A549 (cell line): ENCODE results near the gene FBLL1. TPM values are rescaled to one million over a fixed set of nuclear protein-coding genes. Genes with fewer than 3 reads are reported as not detected.

Source experiments
- ATAC-seq, 2 experiments: fragments of 200-7000 bp in 1 of 2; fragments of >200 bp in 1 of 2; cut with Nextera tagmentation in 1 of 2; cut with Tn5 transposase in 1 of 2; 3 replicates each; pipeline versions ENCODE4 v1.8.0 to v1.9.1; 2018 to 2020; ENCODE audit warnings: mild to moderate bottlenecking in 1 of 2, moderate library complexity in 1 of 2
- CTCF ChIA-PET: fragments of 300-600 bp; sonication (Branson Sonifier 250); formaldehyde crosslinking; extraction: SDS; loops from one replicate; lab custom pipeline; 2021; ENCODE audit warnings: antibody characterized with exemption, inconsistent platforms; lab: Yijun Ruan, JAX
- POLR2A ChIA-PET: fragments of 350-600 bp; formaldehyde crosslinking; extraction: SDS; loops from one replicate; lab custom pipeline; 2021; ENCODE audit warnings: antibody characterized with exemption, inconsistent platforms; lab: Yijun Ruan, JAX
- DNase-seq, 2 experiments: peaks; one replicate each; pipeline versions ENCODE4 v3.0.0 to v3.0.0-alpha.2; 2011 to 2016; ENCODE audit warnings: low read depth in 1 of 2, low spot score in 1 of 2
- FAIRE-seq: peaks from 2 replicates; lab custom pipeline; 2011; peaks lifted over from hg19 to GRCh38; lab: Jason Lieb, UNC
- H3K27ac ChIP-seq, 2 experiments: fragments of >200 bp; sonication (Bioruptor Twin); formaldehyde crosslinking; 3 replicates each; pipeline ENCODE4 v1.5.1; 2016 to 2017
- H3K4me1 ChIP-seq: fragments of >200 bp; sonication (Bioruptor Twin); formaldehyde crosslinking; 3 replicates; pipeline ENCODE4 v1.6.1; 2016
- H3K4me2 ChIP-seq: fragments of >200 bp; sonication (Bioruptor Twin); formaldehyde crosslinking; 3 replicates; pipeline ENCODE4 v1.6.1; 2016
- H3K4me3 ChIP-seq: fragments of >200 bp; sonication (Bioruptor Twin); formaldehyde crosslinking; 3 replicates; pipeline ENCODE4 v1.5.1; 2016
- H3K9me3 ChIP-seq: fragments of >200 bp; sonication (Bioruptor Twin); formaldehyde crosslinking; 3 replicates; pipeline ENCODE4 v1.6.1; 2016
- BCL3 ChIP-seq: fragments of >200 bp; sonication (Bioruptor Twin); formaldehyde crosslinking; IDR thresholded peaks from 3 replicates; pipeline ENCODE4 v1.6.1; 2016
- EHF ChIP-seq: fragments of 250-450 bp; sonication (Bioruptor Pico); IDR thresholded peaks from 2 replicates; pipeline ENCODE4 v1.5.0; 2020; ENCODE audit warnings: mild to moderate bottlenecking
- FOSB ChIP-seq: fragments of 250-450 bp; sonication (Bioruptor Pico); IDR thresholded peaks from 2 replicates; pipeline ENCODE4 v1.5.0; 2020; ENCODE audit warnings: mild to moderate bottlenecking, moderate library complexity
- FOXS1 ChIP-seq: fragments of 250-450 bp; sonication (Bioruptor Pico); IDR thresholded peaks from 2 replicates; pipeline ENCODE4 v1.5.0; 2020; ENCODE audit warnings: mild to moderate bottlenecking, moderate library complexity
- GATA3 ChIP-seq: IDR thresholded peaks from 2 replicates; pipeline ENCODE4 v1.6.1; 2012; ENCODE audit warnings: borderline replicate concordance
- HES2 ChIP-seq: fragments of >200 bp; sonication (Bioruptor Twin); formaldehyde crosslinking; IDR thresholded peaks from 2 replicates; pipeline ENCODE4 v1.6.1; 2016
- JUN ChIP-seq, 2 experiments: fragments of >200 bp; sonication (Bioruptor Twin); formaldehyde crosslinking; IDR thresholded peaks; 2 replicates in 1 of 2; 3 replicates in 1 of 2; pipeline ENCODE4 v1.6.1; 2016 to 2017
- KDM5A ChIP-seq: fragments of 200-600 bp; sonication (generic); IDR thresholded peaks from 2 replicates; pipeline ENCODE4 v1.6.1; 2016; ENCODE audit warnings: antibody characterized with exemption, mild to moderate bottlenecking
- MAZ ChIP-seq: fragments of 150-350 bp; IDR thresholded peaks from 2 replicates; pipeline ENCODE4 v1.6.1; 2014; ENCODE audit warnings: antibody characterized with exemption, low read depth, low read length, borderline replicate concordance
- MYC ChIP-seq: IDR thresholded peaks from 2 replicates; pipeline ENCODE4 v1.6.1; 2012; ENCODE audit warnings: mild to moderate bottlenecking, inconsistent platforms, low read length, improper control_type of control experiment, borderline replicate concordance
- PHF8 ChIP-seq: fragments of 200-600 bp; sonication (generic); IDR thresholded peaks from 2 replicates; pipeline ENCODE4 v1.6.1; 2016; ENCODE audit warnings: low read depth, mild to moderate bottlenecking, antibody characterized with exemption, moderate library complexity, borderline replicate concordance
- POLR2A ChIP-seq: IDR thresholded peaks from 2 replicates; pipeline ENCODE4 v1.6.1; 2012; ENCODE audit warnings: mild to moderate bottlenecking, low read length
- POLR2AphosphoS2 ChIP-seq: conservative IDR thresholded peaks from 2 replicates; pipeline ENCODE4 v1.6.1; 2012; ENCODE audit warnings: low read length, improper control_type of control experiment, inconsistent platforms
- RAD21 ChIP-seq, 2 experiments: fragments of >200 bp in 1 of 2; sonication (Bioruptor Twin) in 1 of 2; formaldehyde crosslinking in 1 of 2; IDR thresholded peaks in 1 of 2; conservative IDR thresholded peaks in 1 of 2; 2 replicates in 1 of 2; 3 replicates in 1 of 2; pipeline ENCODE4 v1.6.1; 2012 to 2018; ENCODE audit warnings: inconsistent platforms in 1 of 2
- REST ChIP-seq: fragments of 200-600 bp; sonication (generic); IDR thresholded peaks from 2 replicates; pipeline ENCODE4 v1.6.1; 2016; ENCODE audit warnings: antibody characterized with exemption, mild to moderate bottlenecking, moderate library complexity
- RNF2 ChIP-seq: fragments of 200-600 bp; sonication (generic); IDR thresholded peaks from 2 replicates; pipeline ENCODE4 v1.6.1; 2016; ENCODE audit warnings: low read depth, mild to moderate bottlenecking, antibody characterized with exemption, moderate library complexity, borderline replicate concordance
- SMC3 ChIP-seq: fragments of >200 bp; sonication (Bioruptor Twin); formaldehyde crosslinking; IDR thresholded peaks from 3 replicates; pipeline ENCODE4 v1.6.1; 2018; ENCODE audit warnings: inconsistent platforms
- USF2 ChIP-seq: fragments of 450-650 bp; IDR thresholded peaks from 2 replicates; pipeline ENCODE4 v1.6.1; 2014; ENCODE audit warnings: antibody characterized with exemption
- ZNF302 ChIP-seq: fragments of 250-450 bp; sonication (Bioruptor Pico); IDR thresholded peaks from 2 replicates; pipeline ENCODE4 v1.9.0; 2021; ENCODE audit warnings: inconsistent platforms, mild to moderate bottlenecking, moderate library complexity
- ZSCAN20 ChIP-seq: fragments of 250-450 bp; sonication (Bioruptor Pico); IDR thresholded peaks from 2 replicates; pipeline ENCODE4 v1.8.0; 2022; ENCODE audit warnings: mild to moderate bottlenecking, moderate library complexity
- WGBS: methylation state at CpG from one replicate; pipeline ENCODE4 v1.1.6; 2017; ENCODE audit errors: missing lambda C conversion rate; 5-methylcytosine and 5-hydroxymethylcytosine counted together
- polyA plus RNA-seq, 4 experiments: library from polyadenylated mRNA; depleted of rRNA in 3 of 4; stranded (reverse); fragments of >200 nt; fragmentation: RNase III in 1 of 4; extraction: RNeasy Plus Mini Kit Qiagen cat#74134 plus additional on column Dnase treatment in 1 of 4; gene quantifications; 2 replicates in 3 of 4; 3 replicates in 1 of 4; pipeline ENCODE4 v1.2.3, GENCODE V29; 2011 to 2017
- TF ChIP-seq, protein P1 (sequence below): fragments of >200 bp; sonication (Bioruptor Twin); formaldehyde crosslinking; IDR thresholded peaks from 3 replicates; pipeline ENCODE4 v1.5.1; 2016
- TF ChIP-seq, protein P2 (sequence below): IDR thresholded peaks from 2 replicates; pipeline ENCODE4 v1.6.1; 2012
- TF ChIP-seq, protein P3 (sequence below): IDR thresholded peaks from 2 replicates; pipeline ENCODE4 v1.6.1; 2012

The FBLL1 gene
- polyA plus RNA-seq, 2 of the 4 experiments (the other 2 are of a cell fraction), result 0.06 to 0.09 TPM

DNA sequence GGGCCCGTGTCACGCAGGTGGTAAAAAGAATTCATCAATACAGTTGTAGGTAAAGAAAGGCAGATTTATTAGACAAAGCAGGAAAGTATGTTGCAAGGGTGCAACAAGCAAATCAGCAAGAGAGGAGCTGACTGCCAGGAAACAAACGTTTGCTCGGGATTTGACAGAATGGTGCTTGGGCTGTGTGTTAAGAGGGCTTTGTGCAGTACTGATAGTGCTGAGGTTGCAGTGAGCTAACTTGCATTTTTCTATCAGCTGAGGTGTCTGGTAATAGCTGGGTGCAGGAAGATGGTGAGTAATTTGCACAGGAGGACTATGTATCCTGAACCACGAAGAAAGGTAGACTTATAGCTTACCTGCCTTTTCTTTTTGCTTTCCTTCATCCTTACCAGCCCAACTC lies 46.7 kb upstream of the FBLL1 start (continued):
- TF ChIP-seq BCL3 (no peak), EHF (CRISPR knock-in tag) (no peak), HES2 (no peak), ZNF302 (CRISPR knock-in tag) (no peak), REST (no peak)

DNA sequence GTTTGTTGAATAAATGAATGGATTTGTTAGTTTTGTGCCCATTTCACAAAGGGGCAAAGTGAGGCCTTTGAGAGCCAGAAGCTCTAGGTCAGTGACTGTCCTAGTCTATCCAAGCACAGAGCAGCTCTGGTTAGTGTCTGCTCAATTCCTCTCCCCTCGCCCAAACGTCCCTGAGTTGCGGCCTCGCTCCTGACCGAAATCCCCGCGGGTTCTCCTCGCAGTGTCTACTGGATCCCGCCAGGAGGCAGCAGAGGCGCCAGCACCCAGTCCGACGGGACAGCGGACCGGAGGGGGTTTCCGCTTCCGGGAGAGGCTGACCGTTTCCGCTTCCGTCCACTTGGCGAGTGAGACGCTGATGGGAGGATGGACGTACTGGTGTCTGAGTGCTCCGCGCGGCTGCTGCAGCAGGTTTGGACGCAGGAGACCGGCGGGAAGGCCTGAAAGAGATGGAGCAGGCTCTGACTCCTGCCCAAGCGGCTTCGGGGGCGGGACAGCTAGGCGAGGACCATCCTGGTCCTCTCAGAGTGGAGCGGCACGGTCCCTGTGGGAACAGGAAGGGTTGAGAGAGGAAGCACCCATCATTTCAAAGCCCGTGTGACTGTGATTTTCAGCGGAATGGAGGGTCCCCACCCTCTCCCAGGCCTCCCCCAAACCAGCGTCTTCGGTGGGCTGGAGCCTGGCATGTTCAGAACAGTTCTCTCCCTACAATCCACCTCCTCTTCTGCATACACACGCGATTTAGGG lies 42.8 kb upstream of the FBLL1 start, which contains the start of gene RARS1:
Gene RARS1 (plus strand): TSS at position 336 of the 744 bp plus-strand sequence. CDS start 28 bp downstream, at position 364.
- Histone ChIP-seq H3K4me1 (peaks cover 10% of the 10 kb centered on the region), H3K4me3 (peak within 1 kb of the TSS; percentile 98), H3K9me3 (no peaks in the 10 kb centered on the region), H3K4me2 (peak within 1 kb of the TSS; percentile 92), H3K27ac (peak within 1 kb of the TSS; percentile 89 to 94)
- ChIA-PET CTCF (interaction anchor here (0.7 to 3.4 kb wide), 8 partner anchors 9 to 1091 kb away, joined by 3 to 18 read pairs (median 6); no protein-coding TSS in a partner anchor), POLR2A (interaction anchor here (1.2 kb wide), 1 partner anchor 9 kb away, joined by 7 read pairs; no protein-coding TSS in a partner anchor)
- ATAC-seq, result peak; percentile 96 to 98
- FAIRE-seq, result peak; percentile 46
- 4% methylated on average over 24 of the region's 40 CpGs for WGBS
- peak; percentile 94 for DNase-seq
- TF ChIP-seq, protein P1, sequence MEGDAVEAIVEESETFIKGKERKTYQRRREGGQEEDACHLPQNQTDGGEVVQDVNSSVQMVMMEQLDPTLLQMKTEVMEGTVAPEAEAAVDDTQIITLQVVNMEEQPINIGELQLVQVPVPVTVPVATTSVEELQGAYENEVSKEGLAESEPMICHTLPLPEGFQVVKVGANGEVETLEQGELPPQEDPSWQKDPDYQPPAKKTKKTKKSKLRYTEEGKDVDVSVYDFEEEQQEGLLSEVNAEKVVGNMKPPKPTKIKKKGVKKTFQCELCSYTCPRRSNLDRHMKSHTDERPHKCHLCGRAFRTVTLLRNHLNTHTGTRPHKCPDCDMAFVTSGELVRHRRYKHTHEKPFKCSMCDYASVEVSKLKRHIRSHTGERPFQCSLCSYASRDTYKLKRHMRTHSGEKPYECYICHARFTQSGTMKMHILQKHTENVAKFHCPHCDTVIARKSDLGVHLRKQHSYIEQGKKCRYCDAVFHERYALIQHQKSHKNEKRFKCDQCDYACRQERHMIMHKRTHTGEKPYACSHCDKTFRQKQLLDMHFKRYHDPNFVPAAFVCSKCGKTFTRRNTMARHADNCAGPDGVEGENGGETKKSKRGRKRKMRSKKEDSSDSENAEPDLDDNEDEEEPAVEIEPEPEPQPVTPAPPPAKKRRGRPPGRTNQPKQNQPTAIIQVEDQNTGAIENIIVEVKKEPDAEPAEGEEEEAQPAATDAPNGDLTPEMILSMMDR, result peak; percentile 74
- TF ChIP-seq RNF2 (no peak), KDM5A (peak; percentile 81), ZSCAN20 (CRISPR knock-in tag) (no peak), GATA3 (peak; percentile 35; the same call in 1 of the 2 replicates), POLR2A (peak; percentile 98), POLR2AphosphoS2 (peak; percentile 58; the same call in 1 of the 2 replicates), REST (peak; percentile 66), SMC3 (peak; percentile 75), FOSB (CRISPR knock-in tag) (0 out of 2 replicates have a peak, but pooled peaks have one; percentile 65), MYC (no peak), MAZ (peak; percentile 100), PHF8 (peak; percentile 91), USF2 (0 out of 2 replicates have a peak, but pooled peaks have one; percentile 10), FOXS1 (CRISPR knock-in tag) (no peak), JUN (IDR thresholded peaks at IDR 0.05) (peak; percentile 93 to 97), RAD21 (conservative IDR thresholded peaks at IDR 0.05 in 1 of 2, IDR thresholded peaks at IDR 0.05 in 1 of 2) (peak; percentile 52 to 58)
- TF ChIP-seq, protein P2, sequence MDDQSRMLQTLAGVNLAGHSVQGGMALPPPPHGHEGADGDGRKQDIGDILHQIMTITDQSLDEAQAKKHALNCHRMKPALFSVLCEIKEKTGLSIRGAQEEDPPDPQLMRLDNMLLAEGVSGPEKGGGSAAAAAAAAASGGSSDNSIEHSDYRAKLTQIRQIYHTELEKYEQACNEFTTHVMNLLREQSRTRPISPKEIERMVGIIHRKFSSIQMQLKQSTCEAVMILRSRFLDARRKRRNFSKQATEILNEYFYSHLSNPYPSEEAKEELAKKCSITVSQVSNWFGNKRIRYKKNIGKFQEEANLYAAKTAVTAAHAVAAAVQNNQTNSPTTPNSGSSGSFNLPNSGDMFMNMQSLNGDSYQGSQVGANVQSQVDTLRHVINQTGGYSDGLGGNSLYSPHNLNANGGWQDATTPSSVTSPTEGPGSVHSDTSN, result peak; percentile 57; the same call in 1 of the 2 replicates
- TF ChIP-seq, protein P3, sequence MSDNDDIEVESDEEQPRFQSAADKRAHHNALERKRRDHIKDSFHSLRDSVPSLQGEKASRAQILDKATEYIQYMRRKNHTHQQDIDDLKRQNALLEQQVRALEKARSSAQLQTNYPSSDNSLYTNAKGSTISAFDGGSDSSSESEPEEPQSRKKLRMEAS, result peak; percentile 83
